HepG2 (cell line): ENCODE measurements around the gene ZNF211. TPM values are rescaled to one million over a fixed set of nuclear protein-coding genes. Genes with fewer than 3 reads are reported as not detected.

Experiments
- AGO2 ChIP-seq: fragments of 200-400 bp; formaldehyde crosslinking; optimal IDR thresholded peaks from 2 replicates; pipeline ENCODE3; 2017; ENCODE audit warnings: mild to moderate bottlenecking, low read depth, low read length, moderate library complexity
- AKAP8 ChIP-seq: sonication (generic); formaldehyde crosslinking; IDR thresholded peaks from 2 replicates; pipeline ENCODE4 v1.5.1; 2020; ENCODE audit warnings: mild to moderate bottlenecking, missing genetic modification reagents
- ARHGAP35 ChIP-seq: sonication (generic); formaldehyde crosslinking; IDR thresholded peaks from 2 replicates; pipeline ENCODE4 v1.9.0; 2022; ENCODE audit warnings: mild to moderate bottlenecking, inconsistent platforms, moderate library complexity, missing genetic modification reagents, borderline replicate concordance
- CBFB ChIP-seq: sonication (generic); formaldehyde crosslinking; IDR thresholded peaks from 2 replicates; pipeline ENCODE4 v1.4.0; 2020; ENCODE audit warnings: missing genetic modification reagents
- HDAC1 ChIP-seq: sonication (generic); formaldehyde crosslinking; IDR thresholded peaks from 2 replicates; pipeline ENCODE4 v1.5.1; 2020; ENCODE audit warnings: mild to moderate bottlenecking, missing genetic modification reagents
- IRX3 ChIP-seq: sonication (generic); formaldehyde crosslinking; IDR thresholded peaks from 2 replicates; pipeline ENCODE4 v1.8.1; 2023; ENCODE audit warnings: mild to moderate bottlenecking, low read depth, missing genetic modification reagents, borderline replicate concordance
- LCORL ChIP-seq, 2 experiments: fragments of 450-650 bp in 1 of 2; sonication (generic) in 1 of 2; formaldehyde crosslinking in 1 of 2; IDR thresholded peaks; 2 replicates each; pipeline versions ENCODE4 v1.5.0 to v1.6.1; 2017 to 2020; ENCODE audit warnings: antibody characterized with exemption in 1 of 2, missing genetic modification reagents in 1 of 2
- MEF2D ChIP-seq: sonication (generic); formaldehyde crosslinking; IDR thresholded peaks from 2 replicates; pipeline ENCODE4 v1.5.1; 2020; ENCODE audit warnings: mild to moderate bottlenecking, missing genetic modification reagents
- MEIS2 ChIP-seq: sonication (generic); formaldehyde crosslinking; IDR thresholded peaks from 2 replicates; pipeline ENCODE4 v1.9.0; 2021; ENCODE audit warnings: mild to moderate bottlenecking, missing genetic modification reagents
- MYC ChIP-seq: sonication (generic); formaldehyde crosslinking; IDR thresholded peaks from 2 replicates; pipeline ENCODE4 v1.9.0; 2021; ENCODE audit warnings: missing genetic modification reagents, borderline replicate concordance
- NFYB ChIP-seq: sonication (generic); formaldehyde crosslinking; IDR thresholded peaks from 2 replicates; pipeline ENCODE4 v1.4.0; 2020; ENCODE audit warnings: missing genetic modification reagents
- NFYC ChIP-seq: IDR thresholded peaks from 2 replicates; pipeline ENCODE4 v1.6.1; 2016; ENCODE audit warnings: missing genetic modification reagents, missing compliant biosample characterization
- NR2F6 ChIP-seq, 2 experiments: IDR thresholded peaks; 2 replicates each; pipeline ENCODE4 v1.6.1; 2016; ENCODE audit warnings: antibody characterized with exemption in 1 of 2, mild to moderate bottlenecking in 1 of 2
- PLRG1 ChIP-seq: fragments of 450-650 bp; conservative IDR thresholded peaks from 2 replicates; pipeline ENCODE4 v1.6.1; 2016
- RNF2 ChIP-seq: fragments of 450-650 bp; conservative IDR thresholded peaks from 2 replicates; pipeline ENCODE4 v1.6.1; 2016; ENCODE audit warnings: low read depth
- RXRB ChIP-seq: IDR thresholded peaks from 2 replicates; pipeline ENCODE4 v1.6.1; 2016; ENCODE audit warnings: borderline replicate concordance, missing genetic modification reagents, missing compliant biosample characterization
- SIX4 ChIP-seq: sonication (generic); formaldehyde crosslinking; IDR thresholded peaks from 2 replicates; pipeline ENCODE4 v1.4.0; 2020; ENCODE audit warnings: missing genetic modification reagents
- SMAD3 ChIP-seq: sonication (generic); formaldehyde crosslinking; IDR thresholded peaks from 2 replicates; pipeline ENCODE4 v1.4.0; 2020; ENCODE audit warnings: missing genetic modification reagents
- TBX2 ChIP-seq: sonication (generic); formaldehyde crosslinking; IDR thresholded peaks from 2 replicates; pipeline ENCODE4 v1.5.0; 2020; ENCODE audit warnings: missing genetic modification reagents, mild to moderate bottlenecking, borderline replicate concordance
- ZNF143 ChIP-seq: sonication (generic); formaldehyde crosslinking; IDR thresholded peaks from 2 replicates; pipeline ENCODE4 v1.4.0; 2020; ENCODE audit warnings: missing genetic modification reagents
- ZNF382 ChIP-seq: sonication (generic); formaldehyde crosslinking; IDR thresholded peaks from 2 replicates; pipeline ENCODE4 v1.5.0; 2020; ENCODE audit warnings: missing genetic modification reagents, mild to moderate bottlenecking, borderline replicate concordance
- ZNF546 ChIP-seq: sonication (generic); formaldehyde crosslinking; conservative IDR thresholded peaks from 2 replicates; pipeline ENCODE4 v1.8.1; 2023; ENCODE audit warnings: mild to moderate bottlenecking, missing genetic modification reagents
- ZNF567 ChIP-seq: sonication (generic); formaldehyde crosslinking; IDR thresholded peaks from 2 replicates; pipeline ENCODE4 v1.8.1; 2023; ENCODE audit warnings: mild to moderate bottlenecking, missing genetic modification reagents, borderline replicate concordance
- ZNF720 ChIP-seq: sonication (generic); formaldehyde crosslinking; IDR thresholded peaks from 2 replicates; pipeline ENCODE4 v1.4.0; 2020; ENCODE audit warnings: missing genetic modification reagents
- ZNF746 ChIP-seq: sonication (generic); formaldehyde crosslinking; IDR thresholded peaks from 2 replicates; pipeline ENCODE4 v1.8.0; 2022; ENCODE audit warnings: mild to moderate bottlenecking, missing genetic modification reagents
- ZNF772 ChIP-seq: sonication (generic); formaldehyde crosslinking; IDR thresholded peaks from 2 replicates; pipeline ENCODE4 v1.5.0; 2020; ENCODE audit warnings: mild to moderate bottlenecking, missing genetic modification reagents
- ZNF777 ChIP-seq: sonication (generic); formaldehyde crosslinking; IDR thresholded peaks from 2 replicates; pipeline ENCODE4 v1.4.0; 2020; ENCODE audit warnings: missing genetic modification reagents
- polyA plus RNA-seq, 8 experiments: library from polyadenylated mRNA; depleted of rRNA in 3 of 8; stranded (reverse) in 7 of 8; unstranded in 1 of 8; fragments of >200 nt; fragmentation: Illumina TruSeq in 4 of 8; extraction: Trizol in 4 of 8; gene quantifications; 2 replicates each; pipeline versions ENCODE4 v1.2.1 to v1.2.3, GENCODE V29; 2011 to 2016; ENCODE audit warnings: low read depth in 4 of 8, missing spikeins in 1 of 8, mixed read lengths in 1 of 8; ENCODE audit not compliant: insufficient read depth in 1 of 8
- total RNA-seq, 5 experiments: library from RNA; depleted of rRNA; stranded (reverse); fragments of >200 nt; fragmentation: Illumina TruSeq; extraction: Trizol; gene quantifications; 2 replicates each; pipeline ENCODE4 v1.2.3, GENCODE V29; 2016; ENCODE audit warnings: low read depth in 1 of 5
- TF ChIP-seq, protein P1 (sequence below): sonication (generic); formaldehyde crosslinking; IDR thresholded peaks from 2 replicates; pipeline ENCODE4 v1.5.0; 2020; ENCODE audit warnings: missing genetic modification reagents, mild to moderate bottlenecking, borderline replicate concordance
- TF ChIP-seq, protein P2 (sequence below), 2 experiments: sonication (generic) in 1 of 2; formaldehyde crosslinking in 1 of 2; IDR thresholded peaks; 2 replicates each; pipeline versions ENCODE4 v1.4.0 to v1.6.1; 2018 to 2020; ENCODE audit warnings: missing genetic modification reagents in 2 of 2, borderline replicate concordance in 1 of 2, low read depth in 1 of 2, mild to moderate bottlenecking in 1 of 2, missing biosample characterization in 1 of 2

Gene ZNF211
- total and polyA plus RNA-seq, 2 of the 13 experiments (the other 11 are each of a cell fraction or from before 2014, with no cell fraction given), result 9.9 to 11.2 TPM

DNA sequence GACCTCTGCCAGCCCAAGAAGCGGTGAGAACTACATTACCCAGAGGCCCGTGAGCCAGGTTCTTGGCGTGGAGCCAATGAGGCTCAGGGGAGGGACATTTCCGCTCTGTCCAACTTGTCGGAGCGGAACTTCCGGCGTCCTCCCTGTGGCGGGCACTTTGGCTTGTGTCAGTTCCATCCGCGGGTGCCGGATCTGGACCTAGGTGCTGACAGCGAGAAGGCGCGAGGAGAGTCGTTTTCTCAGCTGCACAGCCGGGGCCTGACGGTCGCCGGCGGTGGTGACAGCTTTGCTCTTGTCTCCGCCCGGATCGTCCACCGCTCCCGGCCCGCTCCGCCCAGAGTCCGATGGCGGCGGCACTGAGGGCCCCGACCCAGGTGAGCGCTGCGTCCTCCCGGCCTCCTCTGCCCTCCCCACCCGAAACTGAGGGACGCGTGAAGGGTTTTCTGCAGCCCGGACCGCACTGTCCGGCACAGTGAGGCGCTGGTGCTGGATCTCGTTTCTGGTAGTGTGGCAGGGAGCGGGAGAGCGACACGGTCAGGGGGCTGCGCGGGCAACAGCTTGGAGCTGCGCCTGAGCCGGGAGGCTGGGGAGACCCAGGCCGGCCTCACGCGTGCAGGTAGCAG, 33.1 kb upstream of the ZNF211 start, which contains the start of gene ZNF530 (continued):
- TF ChIP-seq ZNF746 (CRISPR knock-in tag), result peak; percentile 64; the same call in 1 of the 2 replicates
- no peak for TF ChIP-seq ARHGAP35 (CRISPR knock-in tag)
- TF ChIP-seq, protein P1, sequence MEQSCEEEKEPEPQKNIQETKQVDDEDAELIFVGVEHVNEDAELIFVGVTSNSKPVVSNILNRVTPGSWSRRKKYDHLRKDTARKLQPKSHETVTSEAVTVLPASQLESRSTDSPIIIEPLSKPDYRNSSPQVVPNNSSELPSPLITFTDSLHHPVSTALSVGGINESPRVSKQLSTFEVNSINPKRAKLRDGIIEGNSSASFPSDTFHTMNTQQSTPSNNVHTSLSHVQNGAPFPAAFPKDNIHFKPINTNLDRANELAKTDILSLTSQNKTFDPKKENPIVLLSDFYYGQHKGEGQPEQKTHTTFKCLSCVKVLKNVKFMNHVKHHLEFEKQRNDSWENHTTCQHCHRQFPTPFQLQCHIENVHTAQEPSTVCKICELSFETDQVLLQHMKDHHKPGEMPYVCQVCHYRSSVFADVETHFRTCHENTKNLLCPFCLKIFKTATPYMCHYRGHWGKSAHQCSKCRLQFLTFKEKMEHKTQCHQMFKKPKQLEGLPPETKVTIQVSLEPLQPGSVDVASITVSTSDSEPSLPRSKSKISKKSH (CRISPR knock-in tag), result peak; percentile 68; the same call in 1 of the 2 replicates
- 0 out of 2 replicates have a peak, but pooled peaks have one; percentile 27 for TF ChIP-seq CBFB (CRISPR knock-in tag)
- 0 out of 2 replicates have a peak, but pooled peaks have one; percentile 27 for TF ChIP-seq SIX4 (CRISPR knock-in tag)
- peak; percentile 99 for TF ChIP-seq ZNF143
- no peak for TF ChIP-seq PLRG1
- TF ChIP-seq IRX3 (CRISPR knock-in tag), result 0 out of 2 replicates have a peak, but pooled peaks have one; percentile 70
- no peak for TF ChIP-seq ZNF546 (CRISPR knock-in tag)
- no peak for TF ChIP-seq AGO2
- TF ChIP-seq NR2F6 (IDR thresholded peaks at IDR 0.05), result no peak
- peak; percentile 37 for TF ChIP-seq NR2F6 (CRISPR knock-in tag; IDR thresholded peaks at IDR 0.05)
- TF ChIP-seq LCORL (IDR thresholded peaks at IDR 0.05), result peak; percentile 90
- no peak for TF ChIP-seq LCORL (CRISPR knock-in tag; IDR thresholded peaks at IDR 0.05)
- 0 out of 2 replicates have a peak, but pooled peaks have one; percentile 35 for TF ChIP-seq AKAP8 (CRISPR knock-in tag)
- peak; percentile 64 for TF ChIP-seq SMAD3 (CRISPR knock-in tag)
- peak; percentile 72; the same call in 1 of the 2 replicates for TF ChIP-seq TBX2 (CRISPR knock-in tag)
- TF ChIP-seq NFYC, result peak; percentile 88
- no peak for TF ChIP-seq ZNF567
- TF ChIP-seq HDAC1, result peak; percentile 100
- peak; percentile 75; the same call in 1 of the 2 replicates for TF ChIP-seq MEF2D (CRISPR knock-in tag)
- no peak; the same call in 1 of the 2 replicates for TF ChIP-seq MEIS2
- TF ChIP-seq ZNF772 (CRISPR knock-in tag), result peak; percentile 80; the same call in 1 of the 2 replicates
- peak; percentile 17; the same call in 1 of the 2 replicates for TF ChIP-seq RXRB
- TF ChIP-seq MYC (CRISPR knock-in tag), result peak; percentile 41; the same call in 1 of the 2 replicates
- no peak for TF ChIP-seq RNF2
- TF ChIP-seq ZNF720 (CRISPR knock-in tag), result no peak
- TF ChIP-seq ZNF777, result no peak
- TF ChIP-seq NFYB (CRISPR knock-in tag), result peak; percentile 86
- TF ChIP-seq ZNF382 (CRISPR knock-in tag), result no peak
- TF ChIP-seq, protein P2, sequence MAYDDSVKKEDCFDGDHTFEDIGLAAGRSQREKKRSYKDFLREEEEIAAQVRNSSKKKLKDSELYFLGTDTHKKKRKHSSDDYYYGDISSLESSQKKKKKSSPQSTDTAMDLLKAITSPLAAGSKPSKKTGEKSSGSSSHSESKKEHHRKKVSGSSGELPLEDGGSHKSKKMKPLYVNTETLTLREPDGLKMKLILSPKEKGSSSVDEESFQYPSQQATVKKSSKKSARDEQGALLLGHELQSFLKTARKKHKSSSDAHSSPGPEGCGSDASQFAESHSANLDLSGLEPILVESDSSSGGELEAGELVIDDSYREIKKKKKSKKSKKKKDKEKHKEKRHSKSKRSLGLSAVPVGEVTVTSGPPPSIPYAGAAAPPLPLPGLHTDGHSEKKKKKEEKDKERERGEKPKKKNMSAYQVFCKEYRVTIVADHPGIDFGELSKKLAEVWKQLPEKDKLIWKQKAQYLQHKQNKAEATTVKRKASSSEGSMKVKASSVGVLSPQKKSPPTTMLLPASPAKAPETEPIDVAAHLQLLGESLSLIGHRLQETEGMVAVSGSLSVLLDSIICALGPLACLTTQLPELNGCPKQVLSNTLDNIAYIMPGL (CRISPR knock-in tag; IDR thresholded peaks at IDR 0.05; ENCODE audit: borderline replicate concordance in 1 of 2, low read depth in 1 of 2), result peak; percentile 26 to 45; a peak in 1 of 4 replicates
